Measurements from ENCODE around the gene ZMIZ2.
"Not testable (repeated sequence)": the region's sequence is repeated elsewhere in the genome, so short reads cannot be mapped to it uniquely, and the experiment has no call there.

ZMIZ2 gene

GRCh38 chr7:44709945-44710596 is 38.6 kb upstream of the ZMIZ2 start:
- no CpG with 5 or more reads among the region's 10 CpGs for WGBS (ENCODE audit: insufficient coverage, insufficient read length)
- Histone ChIP-seq H3K4me1 (ENCODE audit: control insufficient read depth, insufficient read depth, low read length) (no peaks in the 10 kb centered on the region), H3K4me3 (ENCODE audit: low read length) (no peak overlapping the region), H3K9me3 (ENCODE audit: control insufficient read depth, insufficient read depth, low read length) (no peaks in the 10 kb centered on the region), H3K27ac (ENCODE audit: low read length) (no peak overlapping the region), H3K36me3 (ENCODE audit: control insufficient read depth, insufficient read depth, low read length) (peaks cover 18% of the 10 kb centered on the region), H3K27me3 (ENCODE audit: control insufficient read depth, insufficient read depth, low read length) (no peaks in the 10 kb centered on the region)
- no peak for DNase-seq (ENCODE audit: low read depth, low spot score)

- H3K9me3 ChIP-seq (ENCODE audit: control insufficient read depth, insufficient read depth, low read length), result no peaks in the 10 kb centered on the region
- H3K4me1 ChIP-seq (ENCODE audit: control insufficient read depth, insufficient read depth, low read length), result no peaks in the 10 kb centered on the region
- H3K4me3 ChIP-seq (ENCODE audit: low read length), result no peak overlapping the region
- WGBS (ENCODE audit: insufficient coverage, insufficient read length), result no CpG with 5 or more reads among the region's 5 CpGs
- no peaks in the 10 kb centered on the region for H3K27me3 ChIP-seq (ENCODE audit: control insufficient read depth, insufficient read depth, low read length)
- peaks cover 18% of the 10 kb centered on the region for H3K36me3 ChIP-seq (ENCODE audit: control insufficient read depth, insufficient read depth, low read length)
- H3K27ac ChIP-seq (ENCODE audit: low read length), result no peak overlapping the region
- DNase-seq (ENCODE audit: low read depth, low spot score), result no peak
Measured at GRCh38 chr7:44711528-44711927, 37.1 kb upstream of the ZMIZ2 start.

DNA sequence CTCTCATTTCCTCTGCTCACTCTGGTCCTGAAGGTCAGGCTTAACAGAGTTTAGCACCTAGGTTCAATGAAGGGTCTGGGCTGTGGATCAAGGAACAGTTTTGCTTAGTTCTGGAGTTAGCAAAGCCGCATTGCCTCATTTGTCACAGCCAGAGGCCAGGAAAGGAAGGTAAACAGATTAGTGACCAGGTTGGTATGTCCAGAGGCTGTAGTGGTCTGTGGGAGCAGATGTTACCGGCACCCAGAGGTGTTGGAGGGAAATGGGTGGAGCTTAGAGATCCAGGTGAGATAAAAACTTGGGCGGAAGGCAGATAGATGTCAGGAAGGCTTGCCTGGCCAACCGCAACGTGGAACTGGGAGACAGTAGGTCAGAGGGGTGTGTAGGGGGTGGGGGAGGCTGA is 36.6 kb upstream of the ZMIZ2 start:
- WGBS (ENCODE audit: insufficient coverage, insufficient read length), result no CpG with 5 or more reads among the region's 5 CpGs
- peaks cover 18% of the 10 kb centered on the region for H3K36me3 ChIP-seq (ENCODE audit: control insufficient read depth, insufficient read depth, low read length)
- no peaks in the 10 kb centered on the region for H3K9me3 ChIP-seq (ENCODE audit: control insufficient read depth, insufficient read depth, low read length)
- no peaks in the 10 kb centered on the region for H3K4me1 ChIP-seq (ENCODE audit: control insufficient read depth, insufficient read depth, low read length)
- DNase-seq (ENCODE audit: low read depth, low spot score), result no peak
- no peak overlapping the region for H3K27ac ChIP-seq (ENCODE audit: low read length)
- H3K4me3 ChIP-seq (ENCODE audit: low read length), result no peak overlapping the region
- no peaks in the 10 kb centered on the region for H3K27me3 ChIP-seq (ENCODE audit: control insufficient read depth, insufficient read depth, low read length)

GRCh38 chr7:44713141-44713540 is 35.5 kb upstream of the ZMIZ2 start:
- no peaks in the 10 kb centered on the region for H3K27me3 ChIP-seq (ENCODE audit: control insufficient read depth, insufficient read depth, low read length)
- H3K4me3 ChIP-seq (ENCODE audit: low read length), result no peak overlapping the region
- no CpG with 5 or more reads among the region's 2 CpGs for WGBS (ENCODE audit: insufficient coverage, insufficient read length)
- no peak overlapping the region for H3K27ac ChIP-seq (ENCODE audit: low read length)
- H3K4me1 ChIP-seq (ENCODE audit: control insufficient read depth, insufficient read depth, low read length), result no peaks in the 10 kb centered on the region
- no peaks in the 10 kb centered on the region for H3K9me3 ChIP-seq (ENCODE audit: control insufficient read depth, insufficient read depth, low read length)
- no peak for DNase-seq (ENCODE audit: low read depth, low spot score)
- H3K36me3 ChIP-seq (ENCODE audit: control insufficient read depth, insufficient read depth, low read length), result peaks cover 11% of the 10 kb centered on the region

DNA sequence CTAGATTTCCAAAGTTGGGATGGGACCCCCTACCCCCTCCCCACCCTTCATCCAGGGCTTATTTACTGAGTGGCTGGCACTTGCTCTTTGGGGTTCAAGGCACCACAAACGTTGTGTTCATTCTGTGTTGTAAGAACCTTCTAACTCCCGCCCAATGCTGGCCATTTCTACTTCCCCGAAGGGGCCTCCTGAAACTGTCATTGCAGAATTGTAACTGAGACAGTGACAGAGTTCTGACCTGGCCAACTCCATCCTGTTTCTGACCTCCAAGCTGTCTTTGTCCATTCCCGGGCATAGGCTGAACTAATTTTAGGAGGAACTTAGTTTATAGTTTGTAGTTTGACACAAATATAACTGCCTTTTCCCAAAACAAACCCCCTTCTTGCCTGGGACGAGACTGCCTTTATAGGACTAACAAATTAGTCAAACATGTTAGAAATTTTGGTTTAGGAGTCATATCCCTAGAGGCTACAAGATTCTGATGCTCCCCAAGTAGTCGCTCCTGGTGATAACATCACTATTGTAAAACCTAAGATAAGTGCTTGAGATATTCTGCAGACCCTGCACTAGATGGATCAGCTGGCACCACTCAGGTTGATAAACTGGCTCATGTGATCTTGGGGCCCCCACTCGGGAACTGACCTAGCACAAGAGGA is 34.8 kb upstream of the ZMIZ2 start:
- H3K4me3 ChIP-seq (ENCODE audit: low read length), result no peak overlapping the region
- H3K36me3 ChIP-seq (ENCODE audit: control insufficient read depth, insufficient read depth, low read length), result peaks cover 8% of the 10 kb centered on the region
- H3K27me3 ChIP-seq (ENCODE audit: control insufficient read depth, insufficient read depth, low read length), result no peaks in the 10 kb centered on the region
- H3K9me3 ChIP-seq (ENCODE audit: control insufficient read depth, insufficient read depth, low read length), result no peaks in the 10 kb centered on the region
- DNase-seq (ENCODE audit: low read depth, low spot score), result no peak
- no CpG with 5 or more reads among the region's 7 CpGs for WGBS (ENCODE audit: insufficient coverage, insufficient read length)
- H3K4me1 ChIP-seq (ENCODE audit: control insufficient read depth, insufficient read depth, low read length), result no peaks in the 10 kb centered on the region
- H3K27ac ChIP-seq (ENCODE audit: low read length), result no peak overlapping the region

DNA sequence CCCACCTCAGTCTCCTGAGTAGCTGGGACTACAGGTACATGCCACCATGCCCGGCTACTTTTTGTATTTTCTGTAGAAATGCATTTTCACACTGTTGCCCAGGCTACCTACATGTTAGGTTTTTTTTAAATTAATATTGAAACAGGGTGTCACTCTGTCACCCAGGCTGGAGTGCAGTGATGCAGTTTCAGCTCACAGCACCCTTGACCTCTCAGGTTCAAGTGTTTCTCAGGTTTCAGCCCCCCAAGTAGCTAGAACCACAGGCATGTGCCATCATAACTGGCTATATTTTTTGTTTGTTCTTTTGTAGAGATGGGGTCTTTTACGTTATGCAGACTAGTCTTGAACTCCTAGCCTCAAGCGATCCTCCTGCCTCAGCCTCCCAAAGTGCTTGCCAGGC is 32.4 kb upstream of the ZMIZ2 start:
- Histone ChIP-seq H3K9me3 (ENCODE audit: control insufficient read depth, insufficient read depth, low read length) (no peaks in the 10 kb centered on the region; the same call in 1 of the 2 replicates), H3K4me1 (ENCODE audit: control insufficient read depth, insufficient read depth, low read length) (no peaks in the 10 kb centered on the region), H3K27ac (ENCODE audit: low read length) (no peak overlapping the region), H3K4me3 (ENCODE audit: low read length) (no peak overlapping the region), H3K27me3 (ENCODE audit: control insufficient read depth, insufficient read depth, low read length) (no peaks in the 10 kb centered on the region), H3K36me3 (ENCODE audit: control insufficient read depth, insufficient read depth, low read length) (no peaks in the 10 kb centered on the region)
- no peak for DNase-seq (ENCODE audit: low read depth, low spot score)
- WGBS (ENCODE audit: insufficient coverage, insufficient read length), result no CpG with 5 or more reads among the region's 3 CpGs

DNA sequence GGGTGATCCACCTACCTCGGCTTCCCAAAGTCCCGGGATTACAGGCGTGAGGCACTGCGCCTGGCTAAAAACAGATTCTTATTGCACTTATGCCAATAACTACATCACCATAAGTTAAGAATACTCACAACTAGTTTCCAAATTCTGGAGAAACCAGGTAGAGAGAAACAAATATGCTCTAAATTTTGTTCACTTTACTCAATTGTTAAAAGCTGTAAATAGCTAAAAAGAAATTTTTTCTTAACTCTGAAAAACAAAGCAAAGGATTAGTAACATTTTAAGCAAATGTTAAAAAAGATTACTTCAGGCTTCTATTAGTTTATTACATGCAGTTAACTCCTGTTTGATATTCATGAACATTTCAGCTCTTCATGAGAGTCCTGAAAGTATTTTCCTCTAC is 28.3 kb upstream of the ZMIZ2 start:
- H3K27ac ChIP-seq (ENCODE audit: low read length), result no peak overlapping the region
- no peaks in the 10 kb centered on the region; the same call in 1 of the 2 replicates for H3K9me3 ChIP-seq (ENCODE audit: control insufficient read depth, insufficient read depth, low read length)
- WGBS (ENCODE audit: insufficient coverage, insufficient read length), result no CpG with 5 or more reads among the region's 4 CpGs
- H3K4me1 ChIP-seq (ENCODE audit: control insufficient read depth, insufficient read depth, low read length), result no peaks in the 10 kb centered on the region
- no peaks in the 10 kb centered on the region for H3K36me3 ChIP-seq (ENCODE audit: control insufficient read depth, insufficient read depth, low read length)
- no peak for DNase-seq (ENCODE audit: low read depth, low spot score)
- H3K4me3 ChIP-seq (ENCODE audit: low read length), result no peak overlapping the region
- no peaks in the 10 kb centered on the region for H3K27me3 ChIP-seq (ENCODE audit: control insufficient read depth, insufficient read depth, low read length)

DNA sequence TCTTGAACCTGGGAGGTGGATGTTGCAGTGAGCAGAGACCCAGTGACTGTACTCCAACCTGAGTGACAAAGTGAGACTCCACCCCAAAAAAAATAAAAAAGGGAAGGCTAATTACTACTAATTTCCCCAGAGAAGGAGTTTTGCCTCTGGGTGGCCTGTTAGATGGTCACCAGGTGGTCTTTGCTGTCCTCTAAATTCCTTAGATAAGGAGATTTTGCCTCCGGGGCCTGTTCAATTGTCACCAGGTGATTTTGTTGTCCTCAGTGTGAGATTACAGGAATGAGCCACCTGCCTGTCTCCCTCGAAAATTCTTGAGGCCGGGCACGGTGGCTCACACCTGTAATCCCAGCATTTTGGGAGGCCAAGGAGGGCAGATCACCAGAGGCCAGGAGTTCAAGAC is 24.4 kb upstream of the ZMIZ2 start:
- no peaks in the 10 kb centered on the region for H3K4me1 ChIP-seq (ENCODE audit: control insufficient read depth, insufficient read depth, low read length)
- DNase-seq (ENCODE audit: low read depth, low spot score), result no peak
- H3K9me3 ChIP-seq (ENCODE audit: control insufficient read depth, insufficient read depth, low read length), result no peaks in the 10 kb centered on the region; the same call in 1 of the 2 replicates
- H3K27ac ChIP-seq (ENCODE audit: low read length), result no peak overlapping the region
- H3K4me3 ChIP-seq (ENCODE audit: low read length), result no peak overlapping the region
- WGBS (ENCODE audit: insufficient coverage, insufficient read length), result no CpG with 5 or more reads among the region's 4 CpGs
- H3K36me3 ChIP-seq (ENCODE audit: control insufficient read depth, insufficient read depth, low read length), result no peaks in the 10 kb centered on the region
- H3K27me3 ChIP-seq (ENCODE audit: control insufficient read depth, insufficient read depth, low read length), result no peaks in the 10 kb centered on the region

DNA sequence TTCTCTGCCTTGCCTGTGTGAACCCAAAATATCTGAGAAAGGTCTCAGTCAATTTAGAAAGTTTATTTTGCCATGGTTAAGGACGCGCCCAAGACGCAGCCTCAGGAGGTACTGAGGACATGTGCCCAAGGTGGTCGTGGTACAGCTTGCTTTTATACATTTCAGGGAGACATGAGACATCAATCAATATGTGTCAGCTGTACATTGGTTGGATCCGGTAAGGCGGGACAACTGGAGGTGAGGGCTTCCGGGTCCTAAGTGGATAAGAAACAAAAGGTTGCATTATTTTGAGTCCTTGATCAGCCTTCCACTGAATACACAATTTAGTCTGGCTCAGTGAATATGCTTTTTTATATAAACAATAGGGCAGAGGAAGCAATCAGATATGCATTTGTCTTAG is 22.4 kb upstream of the ZMIZ2 start:
- H3K4me3 ChIP-seq (ENCODE audit: low read length); H3K4me1 ChIP-seq (ENCODE audit: control insufficient read depth, insufficient read depth, low read length): not testable (repeated sequence)
- WGBS (ENCODE audit: insufficient coverage, insufficient read length), result no CpG with 5 or more reads among the region's 7 CpGs

GRCh38 chr7:44727158-44727936 is 21.3 kb upstream of the ZMIZ2 start:
- Histone ChIP-seq H3K4me1 (ENCODE audit: control insufficient read depth, insufficient read depth, low read length) (no peaks in the 10 kb centered on the region), H3K9me3 (ENCODE audit: control insufficient read depth, insufficient read depth, low read length) (no peaks in the 10 kb centered on the region), H3K4me3 (ENCODE audit: low read length) (no peak overlapping the region), H3K36me3 (ENCODE audit: control insufficient read depth, insufficient read depth, low read length) (no peaks in the 10 kb centered on the region), H3K27me3 (ENCODE audit: control insufficient read depth, insufficient read depth, low read length) (no peaks in the 10 kb centered on the region), H3K27ac (ENCODE audit: low read length) (no peak overlapping the region)
- DNase-seq (ENCODE audit: low read depth, low spot score), result no peak
- no CpG with 5 or more reads among the region's 6 CpGs for WGBS (ENCODE audit: insufficient coverage, insufficient read length)

More for the DNA sequence above, 22.4 kb upstream of the ZMIZ2 start:
- not testable (repeated sequence) for H3K36me3 ChIP-seq (ENCODE audit: control insufficient read depth, insufficient read depth, low read length); H3K9me3 ChIP-seq (ENCODE audit: control insufficient read depth, insufficient read depth, low read length); H3K27ac ChIP-seq (ENCODE audit: low read length); DNase-seq (ENCODE audit: low read depth, low spot score); H3K27me3 ChIP-seq (ENCODE audit: control insufficient read depth, insufficient read depth, low read length)

Data from iPS DF 6.9 (cell line).